T-cell (primary cell): ENCODE data around the gene NKX2-2. TPM values are rescaled to one million over a fixed set of nuclear protein-coding genes. Genes with fewer than 3 reads are reported as not detected.

Source experiments
- ATAC-seq, 4 experiments: fragments of 200-7000 bp in 3 of 4; fragments of 150-1000 bp in 1 of 4; cut with Tn5 transposase; replicated peaks in 1 of 4; 1 replicate in 3 of 4; 2 replicates in 1 of 4; pipeline ENCODE4 v1.10.0; 2021; ENCODE audit warnings: moderate library complexity in 3 of 4, mild to moderate bottlenecking in 2 of 4, moderate number of reproducible peaks in 1 of 4
- CTCF ChIA-PET, 2 donors: fragments of 300-600 bp; sonication (Branson Sonifier 250); formaldehyde crosslinking; loops; one replicate each; lab custom pipeline; 2022; ENCODE audit warnings: antibody characterized with exemption in 2 of 2; lab: Charles Lee
- POLR2A ChIA-PET, 2 donors: fragments of 300-600 bp; sonication (Branson Sonifier 250); formaldehyde crosslinking; loops; one replicate each; lab custom pipeline; 2022; ENCODE audit warnings: antibody characterized with exemption in 2 of 2; lab: Charles Lee
- DNase-seq, 35 experiments: peaks; one replicate each; pipeline versions ENCODE4 v3.0.0 to v3.0.0-alpha.2; 2013 to 2023
- H3K27ac ChIP-seq: one replicate; pipeline ENCODE4 v1.5.1; 2013; ENCODE audit warnings: low read length
- H3K27me3 ChIP-seq, 2 experiments: replicated peaks in 1 of 2; 1 replicate in 1 of 2; 2 replicates in 1 of 2; pipeline versions ENCODE4 v1.6.1 to v1.7.0; 2013; ENCODE audit warnings: low read length in 1 of 2, mixed read lengths in 1 of 2; ENCODE audit not compliant: control insufficient read depth in 2 of 2, insufficient read depth in 2 of 2; ENCODE audit errors: extremely low read depth in 1 of 2
- H3K36me3 ChIP-seq, 2 donors: 1 replicate in 1 of 2; 2 replicates in 1 of 2; pipeline versions ENCODE4 v1.6.1 to v1.7.0; 2013; ENCODE audit warnings: low read length in 1 of 2; ENCODE audit not compliant: control insufficient read depth in 2 of 2, insufficient read depth in 1 of 2; ENCODE audit errors: extremely low read depth in 1 of 2
- H3K4me1 ChIP-seq, 2 experiments: 1 replicate in 1 of 2; 2 replicates in 1 of 2; pipeline versions ENCODE4 v1.6.1 to v1.7.0; 2013; ENCODE audit warnings: low read length in 2 of 2, mixed read lengths in 1 of 2; ENCODE audit not compliant: insufficient read depth in 2 of 2, control insufficient read depth in 1 of 2; ENCODE audit errors: extremely low read depth in 1 of 2
- H3K4me3 ChIP-seq, 2 donors: 1 replicate in 1 of 2; 2 replicates in 1 of 2; pipeline versions ENCODE4 v1.5.1 to v1.7.0; 2013; ENCODE audit warnings: mild to moderate bottlenecking in 2 of 2, low read length in 1 of 2, moderate library complexity in 1 of 2; ENCODE audit not compliant: control insufficient read depth in 1 of 2; ENCODE audit errors: extremely low read depth in 1 of 2
- H3K9me3 ChIP-seq: 2 replicates; pipeline ENCODE4 v1.7.0; 2013
- H3K27ac Mint-ChIP-seq, 2 donors: one replicate each; pipeline ENCODE4 v1.8.0; 2020 to 2021; ENCODE audit warnings: mild to moderate bottlenecking in 2 of 2, mixed read lengths in 2 of 2
- H3K27me3 Mint-ChIP-seq, 2 donors: one replicate each; pipeline ENCODE4 v1.8.0; 2021 to 2022; ENCODE audit warnings: mixed read lengths in 2 of 2
- H3K36me3 Mint-ChIP-seq: one replicate; pipeline ENCODE4 v1.8.0; 2021; ENCODE audit warnings: mixed read lengths
- H3K4me1 Mint-ChIP-seq, 3 donors: one replicate each; pipeline ENCODE4 v1.8.0; 2020 to 2022; ENCODE audit warnings: mixed read lengths in 3 of 3, mild to moderate bottlenecking in 1 of 3
- H3K4me3 Mint-ChIP-seq, 3 donors: one replicate each; pipeline ENCODE4 v1.8.0; 2020 to 2022; ENCODE audit warnings: mild to moderate bottlenecking in 3 of 3, mixed read lengths in 3 of 3, moderate library complexity in 3 of 3
- H3K9me3 Mint-ChIP-seq, 3 donors: one replicate each; pipeline ENCODE4 v1.8.0; 2020 to 2022; ENCODE audit warnings: mixed read lengths in 3 of 3
- WGBS: methylation state at CpG from one replicate; pipeline ENCODE4 v1.1.5; 2013; ENCODE audit warnings: missing lambda C conversion rate; ENCODE audit not compliant: insufficient coverage; 5-methylcytosine and 5-hydroxymethylcytosine counted together
- total RNA-seq, 35 experiments: library from RNA in 6 of 35; stranded (reverse) in 6 of 35; fragments of 120-200 nt in 1 of 35; gene quantifications; one replicate each; pipeline versions ENCODE4 v1.2.1 to v1.2.4 and lab custom pipeline; 2013 to 2026

Gene NKX2-2
- total RNA-seq, 5 donors from 2014 or later (not counting 1 experiment from before 2014, with no cell fraction given): not detected

GRCh38 chr20:21511850-21512633 lies 1.8 kb downstream of the NKX2-2 start:
- 6% methylated on average over 66 of the region's 76 CpGs for WGBS
- Mint-ChIP-seq H3K36me3 (no peaks in the 10 kb centered on the region), H3K9me3 (no peaks in the 10 kb centered on the region), H3K4me1 (peaks cover 54 to 61% (median 58%) of the 10 kb centered on the region in 3 donors), H3K27me3 (peaks cover 56 to 77% of the 10 kb centered on the region in 2 donors), H3K4me3 (peak overlapping the region; percentile 44 to 72 (median 66)), H3K27ac (no peak overlapping the region)
- peak overlapping the region in 1 of 2 donors; percentile 3 for H3K4me3 ChIP-seq
- ATAC-seq: peak in 1 of 4 experiments; percentile 34
- peaks cover 23 to 97% of the 10 kb centered on the region in 2 experiments for H3K27me3 ChIP-seq
- H3K27ac ChIP-seq: no peak overlapping the region
- ChIA-PET POLR2A (interaction anchor here in 1 of 2 donors (0.6 kb wide), 1 partner anchor 857 kb away, joined by 3 read pairs; no protein-coding TSS in a partner anchor), CTCF (no interaction called here)
- no peaks in the 10 kb centered on the region for H3K9me3 ChIP-seq
- DNase-seq: no peak
- H3K4me1 ChIP-seq: peaks cover 5 to 69% of the 10 kb centered on the region in 2 experiments
- H3K36me3 ChIP-seq: no peaks in the 10 kb centered on the region

GRCh38 chr20:21511485-21511849 lies 2.4 kb downstream of the NKX2-2 start:
- no peaks in the 10 kb centered on the region for H3K9me3 ChIP-seq

GRCh38 chr20:21510414-21511384 lies 3.2 kb downstream of the NKX2-2 start:
- ChIA-PET CTCF (interaction anchor here (0.5 to 0.6 kb wide), 2 partner anchors 276 to 869 kb away, joined by 3 to 5 read pairs; no protein-coding TSS in a partner anchor), POLR2A (no interaction called here)
- H3K4me3 Mint-ChIP-seq: peak overlapping the region; percentile 70 to 75 (median 72)
- no peaks in the 10 kb centered on the region for H3K9me3 ChIP-seq
- WGBS: 1% methylated on average over 13 of the region's 62 CpGs
- H3K27me3 ChIP-seq: peaks cover 14 to 96% of the 10 kb centered on the region in 2 experiments
- no peak for ATAC-seq
- no peaks in the 10 kb centered on the region for H3K36me3 ChIP-seq
- H3K27me3 Mint-ChIP-seq: peaks cover 51 to 71% of the 10 kb centered on the region in 2 donors
- H3K4me3 ChIP-seq: peak overlapping the region; percentile 33 to 74
- H3K36me3 Mint-ChIP-seq: no peaks in the 10 kb centered on the region
- H3K27ac ChIP-seq: no peak overlapping the region
- H3K27ac Mint-ChIP-seq: peak overlapping the region in 1 of 2 donors; percentile 52
- no peaks in the 10 kb centered on the region for H3K9me3 Mint-ChIP-seq
- no peak for DNase-seq
- H3K4me1 Mint-ChIP-seq: peaks cover 40 to 57% (median 55%) of the 10 kb centered on the region in 3 donors
- peaks cover 8 to 68% of the 10 kb centered on the region in 2 experiments for H3K4me1 ChIP-seq

More at GRCh38 chr20:21511485-21511849, 2.4 kb downstream of the NKX2-2 start:
- H3K4me1 ChIP-seq: peaks cover 5 to 68% of the 10 kb centered on the region in 2 experiments
- Mint-ChIP-seq H3K4me3 (peak overlapping the region; percentile 41 to 72 (median 41)), H3K9me3 (no peaks in the 10 kb centered on the region), H3K27ac (no peak overlapping the region), H3K4me1 (peaks cover 48 to 63% (median 60%) of the 10 kb centered on the region in 3 donors), H3K27me3 (peaks cover 56 to 77% of the 10 kb centered on the region in 2 donors), H3K36me3 (no peaks in the 10 kb centered on the region)
- ChIA-PET POLR2A (interaction anchor here in 1 of 2 donors (0.6 kb wide), 1 partner anchor 856 kb away, joined by 3 read pairs; no protein-coding TSS in a partner anchor), CTCF (no interaction called here)
- H3K36me3 ChIP-seq: no peaks in the 10 kb centered on the region
- DNase-seq (no peak), ATAC-seq (no peak)
- WGBS: 21% methylated on average over 6 of the region's 18 CpGs
- H3K4me3 ChIP-seq: no peak overlapping the region
- no peak overlapping the region for H3K27ac ChIP-seq
- peaks cover 18 to 97% of the 10 kb centered on the region in 2 experiments for H3K27me3 ChIP-seq

GRCh38 chr20:21509597-21510371 lies 4.1 kb downstream of the NKX2-2 start:
- no peaks in the 10 kb centered on the region for H3K36me3 ChIP-seq
- DNase-seq (no peak), ATAC-seq (no peak)
- POLR2A ChIA-PET: no interaction called here
- Mint-ChIP-seq H3K4me3 (peak overlapping the region; percentile 70 to 75 (median 72)), H3K27ac (no peak overlapping the region), H3K36me3 (no peaks in the 10 kb centered on the region), H3K27me3 (peaks cover 55 to 74% of the 10 kb centered on the region in 2 donors), H3K9me3 (no peaks in the 10 kb centered on the region), H3K4me1 (peaks cover 45 to 59% (median 58%) of the 10 kb centered on the region in 3 donors)
- peaks cover 14 to 96% of the 10 kb centered on the region in 2 experiments for H3K27me3 ChIP-seq
- 7% methylated on average over 21 of the region's 43 CpGs for WGBS
- H3K4me3 ChIP-seq: peak overlapping the region; percentile 33 to 74
- no peak overlapping the region for H3K27ac ChIP-seq
- no peaks in the 10 kb centered on the region for H3K9me3 ChIP-seq
- CTCF ChIA-PET: interaction anchor here (0.6 to 1.2 kb wide), 2 partner anchors 274 to 868 kb away, joined by 3 read pairs; no protein-coding TSS in a partner anchor
- H3K4me1 ChIP-seq: peaks cover 10 to 69% of the 10 kb centered on the region in 2 experiments

GRCh38 chr20:21509079-21509596 lies 4.7 kb downstream of the NKX2-2 start:
- H3K4me3 ChIP-seq: no peak overlapping the region
- H3K9me3 ChIP-seq: no peaks in the 10 kb centered on the region
- Mint-ChIP-seq H3K27me3 (peaks cover 56 to 72% of the 10 kb centered on the region in 2 donors), H3K4me1 (peaks cover 38 to 57% (median 56%) of the 10 kb centered on the region in 3 donors), H3K27ac (no peak overlapping the region), H3K36me3 (no peaks in the 10 kb centered on the region), H3K9me3 (no peaks in the 10 kb centered on the region), H3K4me3 (peak overlapping the region; percentile 70 to 75 (median 72))
- peaks cover 11 to 96% of the 10 kb centered on the region in 2 experiments for H3K27me3 ChIP-seq
- no peak overlapping the region for H3K27ac ChIP-seq
- H3K36me3 ChIP-seq: no peaks in the 10 kb centered on the region
- ChIA-PET CTCF (interaction anchor here in 1 of 2 donors (1.2 kb wide), 1 partner anchor 273 kb away, joined by 3 read pairs; no protein-coding TSS in a partner anchor), POLR2A (no interaction called here)
- peaks cover 9 to 63% of the 10 kb centered on the region in 2 experiments for H3K4me1 ChIP-seq
- no peak for ATAC-seq
- no peak for DNase-seq
- WGBS: 10% methylated on average over 7 of the region's 12 CpGs
